Astrocyte of the spinal cord (primary cell): ENCODE results near the gene BCL11A.

Source experiments
- DNase-seq: peaks from one replicate; pipeline ENCODE4 v3.0.0; 2011; ENCODE audit warnings: low read depth, low spot score
- H3K4me3 ChIP-seq: 2 replicates; pipeline ENCODE4 v1.5.1; 2011; ENCODE audit warnings: low read depth, mild to moderate bottlenecking, low read length, moderate library complexity
- in situ Hi-C: cut with HindIII; loops from 2 replicates; pipeline ENCODE4 v1.10.0; 2017; ENCODE audit warnings: low sequenced_read_pairs
- TF ChIP-seq, protein P1 (sequence below): IDR thresholded peaks from 2 replicates; pipeline ENCODE4 v1.5.1; 2012; ENCODE audit warnings: low read depth, mild to moderate bottlenecking, low read length, inconsistent platforms

BCL11A gene

DNA sequence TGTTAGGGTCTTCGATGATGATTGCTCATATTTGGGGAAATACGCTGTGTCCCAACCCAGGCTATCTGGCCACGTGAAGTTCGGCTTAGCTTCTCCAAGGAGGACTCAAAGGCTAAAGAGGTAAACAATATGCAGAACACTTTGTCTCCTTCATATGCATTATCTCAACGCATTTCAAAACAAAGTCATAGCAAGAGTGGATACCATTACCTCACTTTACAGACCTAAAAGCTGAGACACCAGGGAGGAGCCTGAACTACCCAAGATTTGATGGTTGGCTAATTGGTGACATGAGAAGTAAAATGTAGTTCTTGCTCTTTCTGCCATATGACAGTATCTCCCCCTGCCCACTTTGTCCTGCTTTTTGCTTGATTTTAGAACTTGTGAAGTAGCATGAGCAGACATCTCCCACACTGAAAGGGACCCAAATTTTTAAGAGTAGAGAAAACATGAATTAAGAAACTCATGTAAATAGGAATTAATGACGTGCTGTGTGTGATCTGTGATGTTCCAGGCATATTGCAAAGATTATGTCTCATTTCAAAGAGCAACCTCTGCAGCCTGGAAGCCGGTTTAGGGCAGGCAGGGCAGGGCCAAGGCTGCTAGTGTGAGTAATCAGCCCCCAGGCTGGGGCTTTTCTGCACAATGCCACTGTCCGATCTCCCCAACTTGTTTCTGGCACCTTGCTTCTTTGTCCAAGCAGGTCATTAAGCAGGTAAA lies 144.5 kb downstream of the BCL11A start:
- no peak overlapping the region for H3K4me3 ChIP-seq
- in situ Hi-C loops = no loop called here
- TF ChIP-seq, protein P1, sequence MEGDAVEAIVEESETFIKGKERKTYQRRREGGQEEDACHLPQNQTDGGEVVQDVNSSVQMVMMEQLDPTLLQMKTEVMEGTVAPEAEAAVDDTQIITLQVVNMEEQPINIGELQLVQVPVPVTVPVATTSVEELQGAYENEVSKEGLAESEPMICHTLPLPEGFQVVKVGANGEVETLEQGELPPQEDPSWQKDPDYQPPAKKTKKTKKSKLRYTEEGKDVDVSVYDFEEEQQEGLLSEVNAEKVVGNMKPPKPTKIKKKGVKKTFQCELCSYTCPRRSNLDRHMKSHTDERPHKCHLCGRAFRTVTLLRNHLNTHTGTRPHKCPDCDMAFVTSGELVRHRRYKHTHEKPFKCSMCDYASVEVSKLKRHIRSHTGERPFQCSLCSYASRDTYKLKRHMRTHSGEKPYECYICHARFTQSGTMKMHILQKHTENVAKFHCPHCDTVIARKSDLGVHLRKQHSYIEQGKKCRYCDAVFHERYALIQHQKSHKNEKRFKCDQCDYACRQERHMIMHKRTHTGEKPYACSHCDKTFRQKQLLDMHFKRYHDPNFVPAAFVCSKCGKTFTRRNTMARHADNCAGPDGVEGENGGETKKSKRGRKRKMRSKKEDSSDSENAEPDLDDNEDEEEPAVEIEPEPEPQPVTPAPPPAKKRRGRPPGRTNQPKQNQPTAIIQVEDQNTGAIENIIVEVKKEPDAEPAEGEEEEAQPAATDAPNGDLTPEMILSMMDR = no peak

DNA sequence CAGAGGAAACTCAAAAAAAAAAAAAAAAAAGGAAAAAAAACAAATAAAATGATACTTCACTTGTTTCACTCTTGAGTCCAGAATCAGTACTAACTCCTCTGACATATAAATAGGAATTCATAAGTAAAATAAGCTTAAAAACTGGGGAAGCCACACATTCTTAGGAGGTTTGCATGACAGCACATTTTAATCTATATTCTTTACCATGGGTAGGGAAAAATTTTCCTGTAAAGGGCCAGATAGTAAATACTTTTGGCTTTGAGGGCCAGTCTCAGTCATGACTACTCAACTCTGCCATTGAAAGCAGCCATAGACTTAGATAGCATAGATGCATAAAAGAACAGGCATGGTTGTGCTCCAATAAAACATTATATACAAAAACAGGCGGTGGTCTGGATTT lies 145.2 kb downstream of the BCL11A start:
- in situ Hi-C loops = no loop called here
- no peak overlapping the region for H3K4me3 ChIP-seq
- DNase-seq = no peak
- TF ChIP-seq, protein P1 = no peak

More for the DNA sequence above, 144.5 kb downstream of the BCL11A start:
- no peak for DNase-seq

DNA sequence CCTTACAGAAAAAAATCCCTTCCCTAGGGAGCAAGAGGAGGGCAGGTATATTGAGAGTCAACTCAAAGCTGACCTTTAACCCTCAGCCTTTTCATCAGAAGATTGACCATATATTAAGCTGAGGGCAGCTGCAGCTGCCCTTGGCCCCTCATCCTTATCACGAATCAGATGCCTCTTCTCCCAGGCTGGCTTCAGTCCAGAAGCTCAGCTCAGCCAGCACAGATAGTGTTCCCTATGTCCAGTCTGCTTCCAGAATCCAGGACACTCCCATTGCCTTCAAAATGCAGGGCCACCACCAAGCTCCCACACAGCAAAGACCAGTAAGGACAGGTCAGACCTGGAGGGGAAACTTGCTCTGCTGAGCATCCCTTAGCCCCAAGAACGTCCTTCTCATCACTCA lies 146.1 kb downstream of the BCL11A start:
- no peak overlapping the region for H3K4me3 ChIP-seq
- TF ChIP-seq, protein P1 = no peak
- in situ Hi-C loops = no loop called here
- no peak for DNase-seq

DNA sequence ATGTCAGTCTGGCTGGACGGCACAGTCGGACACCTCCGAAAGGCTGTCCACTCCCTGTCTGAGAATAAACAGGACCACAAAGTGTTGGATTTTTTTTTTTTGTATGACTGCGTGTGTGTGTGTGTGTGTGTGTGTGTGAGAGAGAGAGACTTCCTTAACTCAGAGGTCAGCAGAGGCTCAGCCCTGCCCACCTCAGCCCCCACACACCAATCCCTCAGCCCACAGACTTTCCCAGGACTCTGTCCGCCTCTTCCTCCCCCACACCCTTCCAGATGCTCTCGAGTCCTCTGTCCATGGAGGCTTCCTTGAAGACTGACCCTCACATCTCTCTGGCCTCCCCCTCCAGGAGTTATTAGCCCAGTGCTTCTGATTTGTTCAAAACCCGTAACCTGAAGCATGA lies 147.3 kb downstream of the BCL11A start:
- TF ChIP-seq, protein P1 = no peak
- in situ Hi-C loops = no loop called here
- DNase-seq = no peak
- H3K4me3 ChIP-seq = no peak overlapping the region

DNA sequence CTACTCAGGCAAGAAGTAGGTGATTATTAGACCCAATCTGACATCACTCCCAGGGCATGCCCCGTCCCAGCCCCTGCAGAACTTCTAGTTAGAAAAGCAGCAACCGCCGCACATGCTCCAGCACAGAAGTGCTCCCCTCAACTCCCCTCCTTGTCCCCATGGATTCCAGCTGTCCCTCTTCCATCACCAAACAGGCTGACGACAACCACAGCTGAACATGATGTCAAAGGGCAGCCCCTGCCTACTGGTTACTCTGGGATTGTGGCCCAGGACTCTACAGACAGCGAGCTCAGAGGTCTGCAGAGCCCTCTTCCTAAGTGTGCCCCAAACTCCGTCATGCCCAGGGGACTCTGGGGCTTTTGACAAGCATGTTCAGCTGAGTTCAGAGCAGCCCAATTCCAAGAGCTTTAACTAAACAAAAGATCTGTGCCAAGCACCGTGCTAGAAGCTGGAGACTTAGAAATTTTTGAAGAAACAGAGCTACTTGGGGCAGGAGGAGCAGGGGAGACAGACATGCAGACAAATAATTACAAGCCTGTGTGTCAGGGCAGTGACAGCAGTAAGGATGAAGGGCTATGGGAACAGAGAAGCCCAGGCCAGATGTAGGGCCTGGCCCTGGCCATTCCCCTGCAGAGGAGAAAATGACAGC lies 148.1 kb downstream of the BCL11A start:
- in situ Hi-C loops = no loop called here

More for the DNA sequence above, 148.1 kb downstream of the BCL11A start:
- TF ChIP-seq, protein P1 = no peak
- H3K4me3 ChIP-seq = no peak overlapping the region
- no peak for DNase-seq
